ENCODE measurements around the gene MRPS27. TPM values are rescaled to one million over a fixed set of nuclear protein-coding genes. Genes with fewer than 3 reads are reported as not detected.

The MRPS27 gene
- total and polyA plus RNA-seq, 9 of the 15 experiments (the other 6 are each of a cell fraction or from before 2014, with no cell fraction given): 73.6 to 144 (median 106) TPM

GRCh38 chr5:72282878-72283277 lies 37.2 kb downstream of the MRPS27 start (continued):
- TF ChIP-seq TEAD1 (CRISPR knock-in tag; IDR thresholded peaks at IDR 0.05): peak in 1 of 2 experiments; percentile 54; a peak in 1 of 4 replicates
- no peak for TF ChIP-seq SMAD2 (IDR thresholded peaks at IDR 0.05; ENCODE audit: low read depth, low read length)
- TF ChIP-seq EP300 (IDR thresholded peaks at IDR 0.05; ENCODE audit: low read length): peak; percentile 68
- 0 out of 2 replicates have a peak, but pooled peaks have one; percentile 18 for TF ChIP-seq PYGO2 (tag; IDR thresholded peaks at IDR 0.05)
- no peak for TF ChIP-seq NUFIP1 (IDR thresholded peaks at IDR 0.05; ENCODE audit: partially characterized antibody)
- TF ChIP-seq ARID3A (IDR thresholded peaks at IDR 0.05; ENCODE audit: borderline replicate concordance, low read depth, low read length): peak; percentile 77
- peak; percentile 18; the same call in 1 of the 2 replicates for TF ChIP-seq TEAD4 (IDR thresholded peaks at IDR 0.05; ENCODE audit: low read length)
- TF ChIP-seq TEAD4 (CRISPR knock-in tag; IDR thresholded peaks at IDR 0.05; ENCODE audit: borderline replicate concordance): no peak
- TF ChIP-seq ZNF644 (tag; IDR thresholded peaks at IDR 0.05; ENCODE audit: low read depth): peak; percentile 74; the same call in 1 of the 2 replicates
- peak in 1 of 2 experiments; percentile 52; a peak in 1 of 4 replicates for TF ChIP-seq RCOR1 (IDR thresholded peaks at IDR 0.05; ENCODE audit: borderline replicate concordance in 1 of 2, low read depth in 2 of 2, low read length in 2 of 2)
- TF ChIP-seq ZNF785 (CRISPR knock-in tag; IDR thresholded peaks at IDR 0.05): no peak
- TF ChIP-seq MEIS2 (IDR thresholded peaks at IDR 0.05; ENCODE audit: partially characterized antibody): peak; percentile 71
- TF ChIP-seq LEF1 (IDR thresholded peaks at IDR 0.05): peak; percentile 37; the same call in 1 of the 2 replicates
- TF ChIP-seq MNT (conservative IDR thresholded peaks at IDR 0.05): no peak
- peak; percentile 9; the same call in 1 of the 2 replicates for TF ChIP-seq KLF6 (CRISPR knock-in tag; IDR thresholded peaks at IDR 0.05; ENCODE audit: borderline replicate concordance)
- peak; percentile 57 for TF ChIP-seq BRD4 (IDR thresholded peaks at IDR 0.05)
- TF ChIP-seq AFF1 (IDR thresholded peaks at IDR 0.05; ENCODE audit: low read depth in 1 of 2, partially characterized antibody in 2 of 2): no peak
- peak; percentile 92 for TF ChIP-seq HMBOX1 (IDR thresholded peaks at IDR 0.05)
- no peak for TF ChIP-seq ZNF224 (CRISPR knock-in tag; IDR thresholded peaks at IDR 0.05)
